ENCODE measurements around the gene SLC39A13.

The SLC39A13 gene

DNA sequence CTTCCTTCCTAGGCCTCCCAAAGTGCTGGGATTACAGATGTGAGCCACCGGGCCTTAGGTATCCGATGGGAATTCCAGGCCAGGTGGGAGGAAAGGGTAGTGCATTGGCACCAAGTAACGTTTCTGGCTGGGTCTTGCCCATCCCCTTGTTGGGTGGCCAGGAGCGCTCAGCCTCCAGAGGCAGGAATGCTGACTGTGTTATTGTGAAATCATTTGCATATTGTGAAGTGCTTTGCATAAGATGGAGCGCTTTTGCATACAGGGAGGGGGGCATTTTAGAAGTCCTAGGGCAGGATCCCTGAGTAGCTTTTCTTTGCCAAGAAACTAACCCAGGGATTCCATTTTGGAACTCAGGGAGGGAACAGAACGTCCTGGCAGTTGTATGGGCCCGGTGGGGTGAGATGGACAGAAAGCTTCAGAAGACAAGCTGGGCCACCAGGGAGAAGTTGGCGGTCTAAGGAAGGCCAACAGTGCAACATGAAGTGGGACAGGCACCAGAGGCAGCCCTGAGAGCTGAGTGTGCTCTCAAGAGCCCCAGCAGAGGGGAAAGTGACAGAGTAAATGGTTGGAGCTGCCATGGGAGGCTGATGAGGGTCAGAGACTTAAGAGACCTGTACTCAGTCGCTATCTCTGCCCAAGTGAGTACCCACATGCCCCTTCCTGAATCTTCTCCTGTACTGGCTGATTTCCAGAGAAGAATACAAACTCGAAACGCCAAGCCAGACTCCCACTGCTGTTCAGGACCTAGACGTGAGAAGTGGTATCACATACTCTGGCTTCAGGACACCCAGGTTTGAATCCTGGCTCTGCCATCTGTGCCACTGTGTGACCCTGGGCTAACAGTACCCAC, 1.3 kb upstream of the SLC39A13 start:
- DNase-seq = no peak

DNA sequence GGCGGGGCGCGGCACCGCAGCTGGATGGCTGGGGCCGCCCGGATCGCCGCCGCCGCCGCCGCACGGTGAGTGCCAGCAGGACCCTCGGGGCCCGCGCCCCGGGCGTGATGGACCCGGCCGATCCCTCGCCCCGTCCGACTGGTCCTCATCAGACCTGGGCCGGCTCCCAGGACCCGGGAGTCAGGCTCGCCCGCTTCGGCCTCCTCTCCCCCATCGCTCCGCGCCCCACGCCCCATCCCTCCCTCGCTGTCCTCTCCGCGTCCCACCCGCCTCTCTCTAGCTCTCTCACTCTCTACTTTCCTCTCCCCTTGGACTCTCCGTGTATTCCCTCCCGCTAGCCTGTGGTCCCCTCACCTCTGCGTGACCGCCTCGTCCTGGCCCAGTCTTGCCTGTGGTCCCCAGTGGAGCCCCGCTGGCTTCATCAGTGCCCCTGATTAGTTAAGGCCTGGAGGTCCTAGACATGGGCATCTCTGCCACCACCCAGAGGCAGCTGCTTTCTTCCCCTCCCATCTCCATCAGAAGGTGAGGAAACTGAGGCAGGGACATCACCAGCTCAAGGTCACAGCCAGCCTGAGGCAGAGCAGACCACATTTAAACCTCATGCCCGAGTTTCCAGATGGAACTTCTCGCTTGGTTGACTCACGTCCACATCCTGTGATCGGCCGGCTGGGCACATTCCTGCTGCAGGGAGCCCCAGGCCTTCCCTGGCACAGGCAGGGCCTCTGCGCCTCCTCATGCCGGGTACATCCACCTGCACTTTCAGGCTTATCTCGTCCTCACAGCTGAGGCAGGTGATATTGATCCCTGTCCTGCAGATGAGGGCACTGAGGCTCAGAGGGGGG, 429 bp downstream of the SLC39A13 start:
- no peak for DNase-seq

DNA sequence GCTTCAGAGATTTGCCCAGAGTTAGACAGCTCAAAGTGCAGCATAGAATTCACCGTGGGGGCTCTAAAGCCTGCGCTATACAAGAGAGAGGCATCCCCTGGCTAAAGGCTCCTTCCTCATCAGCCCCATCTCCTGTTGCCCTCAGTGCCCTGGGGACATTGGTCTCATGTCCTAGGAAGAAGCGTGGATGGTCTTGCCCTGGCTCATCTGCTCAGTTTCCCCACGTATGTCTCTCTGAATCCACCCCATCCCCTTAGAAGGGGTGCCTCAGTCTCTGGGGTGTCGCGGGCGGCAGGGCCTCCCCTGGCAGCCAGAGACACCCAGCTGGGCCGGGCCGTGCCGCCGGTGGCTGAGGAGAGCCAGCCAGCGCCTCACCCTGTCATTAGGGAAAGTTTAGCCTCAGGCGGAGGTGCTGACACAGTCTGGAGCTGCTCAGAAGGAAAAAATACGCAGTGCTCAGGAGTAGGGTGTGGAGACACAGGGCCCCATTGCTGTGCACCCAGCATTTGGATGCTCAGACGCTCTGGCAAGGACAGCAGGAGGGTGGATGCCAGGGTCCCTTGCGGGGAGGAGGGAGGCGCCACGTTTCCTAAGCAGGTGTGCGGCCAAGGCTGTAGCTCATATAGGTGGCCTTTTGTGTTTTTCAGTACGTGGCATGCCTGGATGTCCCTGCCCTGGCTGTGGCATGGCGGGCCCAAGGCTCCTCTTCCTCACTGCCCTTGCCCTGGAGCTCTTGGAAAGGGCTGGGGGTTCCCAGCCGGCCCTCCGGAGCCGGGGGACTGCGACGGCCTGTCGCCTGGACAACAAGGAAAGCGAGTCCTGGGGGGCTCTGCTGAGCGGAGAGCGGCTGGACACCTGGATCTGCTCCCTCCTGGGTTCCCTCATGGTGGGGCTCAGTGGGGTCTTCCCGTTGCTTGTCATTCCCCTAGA, 1.3 kb downstream of the SLC39A13 start:
- DNase-seq = no peak

DNA sequence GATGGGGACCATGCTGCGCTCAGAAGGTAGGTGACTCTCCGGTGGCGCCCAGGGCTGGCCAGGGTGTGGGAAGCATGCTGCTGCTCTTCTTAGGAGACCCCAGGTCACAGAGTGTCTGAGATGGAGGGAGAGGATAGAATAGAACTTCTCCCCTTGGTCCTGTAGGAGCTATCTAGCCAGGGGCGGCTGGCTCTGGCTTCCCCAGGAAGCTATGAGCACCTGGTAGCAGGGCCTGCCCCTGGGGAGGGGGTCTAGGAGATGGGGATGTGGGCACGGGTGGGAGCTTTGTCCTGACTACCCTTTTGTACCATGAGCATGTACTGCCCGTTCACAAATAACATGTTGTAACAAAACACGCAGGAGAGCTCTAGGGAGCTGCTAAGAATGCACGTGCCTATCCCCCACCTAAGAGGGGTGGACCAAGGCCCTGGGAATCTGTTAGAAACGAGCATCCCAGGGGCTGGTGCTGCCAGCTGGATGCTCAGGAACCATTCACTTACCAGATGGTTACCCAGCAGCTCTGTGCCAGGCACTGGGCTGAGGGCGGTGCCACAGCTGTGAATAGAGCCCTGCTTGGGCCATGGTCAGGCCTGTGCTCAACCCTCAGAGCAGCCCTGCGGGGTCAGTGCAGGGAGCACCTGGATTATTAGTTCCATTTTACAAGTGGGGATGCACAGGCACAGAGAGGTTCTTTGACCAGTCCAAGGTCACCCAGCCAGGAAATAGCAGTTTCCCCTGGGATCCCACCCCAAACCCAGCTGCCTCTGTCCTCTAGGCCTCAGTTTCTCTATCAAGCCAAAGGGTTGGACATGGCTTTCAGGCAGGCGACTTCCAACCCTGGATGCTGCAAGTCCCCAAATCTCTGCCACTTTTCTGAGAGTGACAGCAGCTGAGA, 2.2 kb downstream of the SLC39A13 start:
- DNase-seq = no peak

DNA sequence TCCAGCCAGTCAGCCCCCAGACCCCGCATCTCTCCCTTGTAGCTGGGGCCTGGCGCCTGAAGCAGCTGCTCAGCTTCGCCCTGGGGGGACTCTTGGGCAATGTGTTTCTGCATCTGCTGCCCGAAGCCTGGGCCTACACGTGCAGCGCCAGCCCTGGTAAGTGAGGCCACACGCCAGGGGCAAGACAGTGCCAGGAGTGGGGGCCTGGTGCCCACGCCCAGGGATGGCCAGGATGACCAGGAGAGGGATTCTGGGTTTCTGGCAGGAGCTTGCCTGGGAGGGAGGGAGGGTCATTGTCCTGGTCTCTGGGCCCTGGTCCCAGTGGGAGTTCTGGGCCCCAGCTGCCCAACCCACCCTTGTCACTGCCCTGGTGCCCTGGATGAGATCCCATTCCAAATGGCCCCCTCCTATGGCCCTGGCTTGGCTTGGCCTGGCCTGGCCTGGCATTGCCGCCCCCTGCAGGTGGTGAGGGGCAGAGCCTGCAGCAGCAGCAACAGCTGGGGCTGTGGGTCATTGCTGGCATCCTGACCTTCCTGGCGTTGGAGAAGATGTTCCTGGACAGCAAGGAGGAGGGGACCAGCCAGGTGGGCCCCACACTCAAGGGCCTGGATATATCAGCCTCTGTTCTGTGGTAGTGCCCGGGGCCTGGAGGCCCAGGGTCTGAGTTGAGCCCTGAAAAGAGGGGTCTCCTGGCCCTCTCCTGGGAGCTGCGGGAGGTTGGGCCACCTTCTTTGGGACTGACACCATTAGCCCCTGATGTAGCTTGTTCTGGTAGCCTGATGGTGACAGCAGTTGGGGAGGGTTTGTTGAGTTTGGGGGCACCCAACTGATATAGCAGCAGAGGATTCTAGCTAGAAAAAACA, 3.7 kb downstream of the SLC39A13 start:
- no peak for DNase-seq

DNA sequence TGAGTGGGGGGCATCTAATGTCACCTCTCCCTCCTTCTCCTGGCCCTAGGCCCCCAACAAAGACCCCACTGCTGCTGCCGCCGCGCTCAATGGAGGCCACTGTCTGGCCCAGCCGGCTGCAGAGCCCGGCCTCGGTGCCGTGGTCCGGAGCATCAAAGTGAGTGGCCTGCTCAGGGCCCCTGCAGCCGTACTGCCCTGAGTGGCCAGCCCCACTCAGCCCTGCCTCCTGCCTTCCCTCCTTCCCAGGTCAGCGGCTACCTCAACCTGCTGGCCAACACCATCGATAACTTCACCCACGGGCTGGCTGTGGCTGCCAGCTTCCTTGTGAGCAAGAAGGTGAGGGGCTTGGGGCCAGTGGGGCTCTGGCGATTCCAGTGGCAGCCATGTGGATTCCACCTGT, 5.0 kb downstream of the SLC39A13 start:
- peak; percentile 40 for DNase-seq

DNA sequence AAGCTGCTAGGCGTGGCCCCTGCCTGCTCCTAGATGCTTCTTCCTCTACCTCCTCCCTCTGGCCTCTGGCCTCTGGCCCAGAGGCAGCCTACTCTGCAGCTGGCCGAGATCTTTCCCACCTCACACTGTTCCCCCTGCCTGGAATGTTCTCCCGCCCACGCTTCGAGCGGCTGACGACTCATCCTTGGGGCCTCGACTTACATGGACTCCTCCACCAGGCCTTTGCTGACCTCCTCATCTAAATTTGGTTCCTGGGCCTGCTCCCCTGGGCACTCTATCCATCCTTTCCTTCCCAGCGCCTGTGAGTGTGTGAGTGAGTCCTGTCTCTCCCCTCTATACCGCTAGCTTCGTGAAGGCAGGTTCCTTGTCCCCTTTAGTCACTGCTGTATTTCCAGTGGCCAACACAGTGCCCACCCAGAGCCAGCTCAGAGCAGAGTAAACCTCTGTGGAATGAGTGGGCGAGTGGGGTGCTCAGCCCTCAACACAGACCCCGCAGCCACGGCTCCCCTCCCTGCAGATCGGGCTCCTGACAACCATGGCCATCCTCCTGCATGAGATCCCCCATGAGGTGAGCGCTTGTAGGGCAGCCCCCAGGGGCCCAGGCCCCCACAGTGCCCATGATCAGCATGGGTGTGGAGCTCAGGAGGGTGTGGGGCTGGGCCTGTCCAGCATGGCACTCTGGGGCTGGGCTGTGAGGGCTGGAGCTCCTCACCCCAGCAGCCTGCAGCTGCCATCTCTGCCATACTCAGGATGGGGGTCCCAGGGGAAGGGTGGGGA, 5.7 kb downstream of the SLC39A13 start:
- DNase-seq = peak; percentile 37

DNA sequence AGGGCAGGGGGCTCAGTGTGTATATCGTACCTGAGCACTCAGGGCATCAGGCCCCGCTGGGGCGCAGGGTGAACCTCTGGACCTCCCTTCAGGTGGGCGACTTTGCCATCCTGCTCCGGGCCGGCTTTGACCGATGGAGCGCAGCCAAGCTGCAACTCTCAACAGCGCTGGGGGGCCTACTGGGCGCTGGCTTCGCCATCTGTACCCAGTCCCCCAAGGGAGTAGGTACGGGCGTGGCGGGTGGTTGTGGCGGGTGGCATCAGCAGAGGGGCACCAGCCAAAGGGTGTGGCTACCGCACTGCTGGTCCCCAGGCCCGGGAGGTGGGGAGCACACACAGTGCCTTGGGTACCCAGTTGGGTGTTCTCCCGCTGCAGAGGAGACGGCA, 6.3 kb downstream of the SLC39A13 start:
- no peak for DNase-seq

DNA sequence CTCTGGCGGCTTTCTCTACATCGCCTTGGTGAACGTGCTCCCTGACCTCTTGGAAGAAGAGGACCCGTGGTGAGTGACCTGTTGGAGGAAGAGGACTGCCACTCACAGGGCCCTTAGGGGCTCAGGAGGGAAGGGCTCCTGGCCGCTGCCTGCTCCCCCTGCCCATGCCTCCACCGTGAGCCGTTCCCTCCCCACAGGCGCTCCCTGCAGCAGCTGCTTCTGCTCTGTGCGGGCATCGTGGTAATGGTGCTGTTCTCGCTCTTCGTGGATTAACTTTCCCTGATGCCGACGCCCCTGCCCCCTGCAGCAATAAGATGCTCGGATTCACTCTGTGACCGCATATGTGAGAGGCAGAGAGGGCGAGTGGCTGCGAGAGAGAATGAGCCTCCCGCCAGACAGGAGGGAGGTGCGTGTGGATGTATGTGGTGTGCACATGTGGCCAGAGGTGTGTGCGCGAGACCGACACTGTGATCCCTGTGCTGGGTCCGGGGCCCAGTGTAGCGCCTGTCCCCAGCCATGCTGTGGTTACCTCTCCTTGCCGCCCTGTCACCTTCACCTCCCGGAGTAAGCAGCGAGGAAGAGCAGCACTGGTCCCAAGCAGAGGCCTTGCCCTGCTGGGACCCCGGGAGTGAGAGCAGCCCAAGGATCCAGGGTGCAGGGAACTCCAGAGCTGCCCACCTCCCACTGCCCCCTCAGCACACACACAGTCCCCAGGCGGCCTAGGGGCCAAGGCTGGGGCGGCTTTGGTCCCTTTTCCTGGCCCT, 6.9 kb downstream of the SLC39A13 start:
- DNase-seq = peak; percentile 44

DNA sequence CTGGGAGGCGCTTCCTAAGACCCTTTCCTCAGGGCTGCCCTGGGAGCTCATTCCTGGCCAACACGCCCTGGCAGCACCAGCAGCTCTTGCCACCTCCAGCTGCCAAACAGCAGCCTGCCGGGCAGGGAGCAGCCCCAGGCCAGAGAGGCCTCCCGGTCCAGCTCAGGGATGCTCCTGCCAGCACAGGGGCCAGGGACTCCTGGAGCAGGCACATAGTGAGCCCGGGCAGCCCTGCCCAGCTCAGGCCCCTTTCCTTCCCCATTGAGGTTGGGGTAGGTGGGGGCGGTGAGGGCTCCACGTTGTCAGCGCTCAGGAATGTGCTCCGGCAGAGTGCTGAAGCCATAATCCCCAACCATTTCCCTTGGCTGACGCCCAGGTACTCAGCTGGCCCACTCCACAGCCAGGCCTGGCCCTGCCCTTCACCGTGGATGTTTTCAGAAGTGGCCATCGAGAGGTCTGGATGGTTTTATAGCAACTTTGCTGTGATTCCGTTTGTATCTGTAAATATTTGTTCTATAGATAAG, 7.6 kb downstream of the SLC39A13 start:
- peak; percentile 90 for DNase-seq

DNA sequence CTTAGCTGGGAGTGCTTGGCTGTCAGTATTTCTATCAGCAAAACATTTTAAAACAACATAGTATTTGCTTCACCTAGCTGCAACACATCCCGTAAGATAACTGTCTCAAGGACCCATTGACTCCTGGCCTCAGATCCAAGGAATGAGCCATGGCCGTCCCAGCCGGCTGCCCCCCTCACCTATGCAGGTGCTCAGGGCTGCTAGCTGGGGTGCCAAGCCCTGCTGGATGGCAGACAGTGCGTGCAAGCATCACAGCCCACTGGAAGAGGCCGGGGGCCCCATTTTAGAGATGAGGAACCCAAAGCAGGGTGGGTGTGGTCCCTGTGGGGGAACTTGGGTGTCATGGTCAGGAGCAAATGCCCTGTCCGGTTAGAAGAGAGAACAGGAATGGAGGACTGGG, 9.3 kb downstream of the SLC39A13 start:
- DNase-seq = no peak

DNA sequence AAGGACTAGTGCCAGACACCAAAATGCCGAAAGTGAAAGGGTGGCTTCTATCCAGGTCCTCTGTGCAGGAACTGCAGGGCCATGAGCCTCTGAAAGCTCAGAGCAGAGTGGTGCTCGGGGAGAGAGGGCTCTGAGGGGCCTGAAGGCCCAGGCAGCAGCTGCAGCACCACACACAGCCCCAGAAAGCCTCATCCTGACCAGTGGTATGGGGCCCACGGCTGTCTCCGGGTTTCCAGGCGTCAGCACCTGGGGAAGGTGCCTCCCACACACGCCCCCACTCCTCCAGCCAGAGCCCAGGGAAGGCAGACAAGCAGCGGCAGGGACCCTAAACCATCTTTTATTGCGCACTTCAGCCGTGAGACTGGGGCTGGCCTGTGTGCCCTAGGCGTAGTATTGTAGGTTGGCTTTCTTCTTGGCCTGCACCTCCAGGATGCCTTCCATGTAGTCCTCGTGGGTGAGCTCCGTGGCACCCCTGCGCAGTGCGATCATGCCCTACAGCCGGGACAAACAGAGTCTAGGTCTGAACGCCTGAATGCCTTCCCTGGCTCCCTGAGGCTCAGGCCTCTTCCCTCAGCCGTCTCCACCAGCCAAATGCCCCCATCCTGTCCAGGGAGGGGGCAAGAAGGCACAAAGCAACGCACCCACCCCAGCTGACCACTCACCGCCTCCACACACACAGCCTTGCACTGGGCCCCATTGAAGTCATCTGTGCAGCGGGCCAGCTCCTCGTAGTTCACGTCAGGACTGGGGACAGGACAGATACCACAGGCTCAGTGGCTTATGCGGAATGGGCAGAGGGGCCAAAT, 10.3 kb downstream of the SLC39A13 start:
- DNase-seq = no peak

DNA sequence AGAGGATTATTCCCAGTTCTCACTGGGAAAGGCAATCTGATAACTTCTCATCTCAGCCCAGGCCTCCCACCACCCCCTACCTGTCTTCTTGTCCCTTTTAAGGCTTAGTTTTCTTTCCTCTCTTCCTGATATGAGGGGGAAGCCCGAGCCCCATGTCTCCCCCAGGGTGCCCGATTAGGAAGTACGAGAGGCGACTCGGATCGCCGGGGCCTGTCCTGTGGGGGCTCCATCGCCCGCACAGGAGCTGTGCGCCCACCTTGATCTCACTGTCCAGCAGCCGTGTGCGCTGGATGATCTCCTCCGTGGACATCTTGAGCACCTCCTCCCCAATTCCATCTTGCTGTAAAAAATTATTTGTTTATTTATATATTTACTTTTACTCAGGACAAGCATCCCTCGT, 17.2 kb downstream of the SLC39A13 start:
- no peak for DNase-seq

DNA sequence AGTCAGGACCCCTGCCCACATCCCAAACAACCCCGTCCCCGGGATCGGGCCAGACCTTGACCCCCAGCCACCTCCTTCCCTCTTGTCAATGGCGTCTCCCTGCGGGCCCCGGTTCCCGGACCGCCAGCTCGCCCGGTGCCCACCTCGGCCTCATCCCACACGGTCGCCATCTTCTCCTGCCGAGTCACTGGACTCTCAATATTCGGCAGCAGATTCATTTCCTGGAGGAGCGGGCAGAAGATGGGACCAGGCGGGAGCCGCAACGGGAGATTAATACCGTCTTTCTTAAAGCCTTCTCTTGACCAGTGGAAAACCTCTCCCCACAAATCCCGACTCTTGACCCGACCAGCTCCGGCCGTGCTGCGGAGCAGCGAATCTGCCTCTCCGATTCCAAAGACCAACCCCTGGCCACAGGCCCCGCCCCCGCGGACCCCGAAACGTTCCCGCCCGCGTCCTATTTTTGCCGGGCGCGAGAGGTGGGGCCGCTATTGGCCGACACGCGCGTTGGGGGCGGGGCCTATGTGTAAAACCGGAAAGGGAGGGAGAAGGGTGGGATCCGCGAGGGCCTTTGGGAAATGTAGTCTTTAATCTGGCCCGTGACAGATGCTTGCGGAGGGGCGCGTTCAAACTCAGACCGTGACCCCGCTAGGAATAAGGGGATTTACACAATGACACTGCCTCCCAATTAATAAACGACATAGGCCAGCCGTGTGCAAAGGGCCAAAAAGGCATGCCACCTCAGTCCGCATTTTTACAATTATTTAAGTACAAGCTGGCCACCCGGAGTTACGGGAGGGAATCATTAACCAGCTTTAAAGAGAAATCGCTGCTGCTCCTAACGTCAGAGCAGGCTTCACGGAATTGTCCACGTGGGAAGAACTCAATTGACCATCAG, 17.9 kb downstream of the SLC39A13 start, which contains the start of gene PSMC3:
PSMC3 (minus strand) TSS at position 378 of the 895 bp plus-strand sequence; CDS start at position 218, 160 bp downstream.
- peak; percentile 100 for DNase-seq

DNA sequence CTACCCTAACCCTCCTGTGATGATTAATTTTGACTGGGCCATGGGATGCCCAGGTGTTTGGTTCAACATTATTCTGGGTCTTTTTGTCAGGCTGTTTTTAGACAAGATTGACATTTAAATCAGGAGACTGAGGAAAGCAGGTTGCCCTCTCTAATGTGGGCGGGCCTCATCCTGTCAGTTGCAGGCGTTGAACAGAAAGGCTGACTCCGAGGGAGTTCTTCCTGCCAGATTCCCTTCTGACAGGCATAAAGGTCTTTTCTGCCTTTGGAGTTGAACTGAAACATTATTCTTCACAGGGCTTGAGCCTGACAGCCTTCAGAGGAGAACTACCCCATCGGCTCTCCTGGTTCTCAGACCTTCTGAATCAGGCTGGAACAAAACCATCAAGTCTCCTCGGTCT, 22.1 kb downstream of the SLC39A13 start:
- no peak for DNase-seq

DNA sequence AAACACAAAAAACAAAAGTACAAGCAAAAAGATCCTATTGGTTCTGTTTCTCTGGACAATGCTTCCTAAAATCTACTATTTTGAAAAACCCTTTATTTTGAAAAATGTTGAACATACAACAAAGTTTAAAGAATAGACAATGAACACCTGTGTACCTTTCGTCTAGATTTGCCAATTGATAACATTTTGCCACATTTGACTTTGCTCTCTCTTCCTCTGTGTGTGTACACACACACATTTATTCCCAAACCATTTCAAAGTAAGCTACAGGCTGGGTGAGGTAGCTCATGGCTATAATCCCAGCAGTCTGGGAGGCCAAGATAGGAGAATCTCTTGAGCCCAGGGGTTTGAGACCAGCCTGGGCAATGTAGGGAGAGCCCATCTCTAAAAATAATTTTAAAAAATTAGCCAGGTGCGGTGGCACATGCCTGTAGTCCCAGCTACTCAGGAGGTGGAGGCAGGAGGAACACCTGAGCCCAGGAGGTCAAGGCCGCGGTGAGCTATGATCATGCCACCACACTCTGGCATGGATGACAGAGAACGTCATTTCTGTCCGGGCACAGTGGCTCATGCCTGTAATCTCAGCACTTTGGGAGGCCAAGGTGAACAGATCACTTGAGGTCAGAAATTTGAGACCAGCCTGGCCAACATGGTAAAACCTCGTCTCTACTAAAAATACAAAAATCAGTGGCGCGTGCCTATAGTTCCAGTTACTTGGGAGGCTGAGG, 23.1 kb downstream of the SLC39A13 start:
- DNase-seq = no peak
